ENCODE results near the gene ROBO3.
A peak's percentile ranks its signal among the peaks of the same experiment; 100 is the strongest.

The ROBO3 gene

GRCh38 chr11:124876818-124877630, 11.8 kb downstream of the ROBO3 start:
- no peak for DNase-seq (ENCODE audit: low read depth)

DNA sequence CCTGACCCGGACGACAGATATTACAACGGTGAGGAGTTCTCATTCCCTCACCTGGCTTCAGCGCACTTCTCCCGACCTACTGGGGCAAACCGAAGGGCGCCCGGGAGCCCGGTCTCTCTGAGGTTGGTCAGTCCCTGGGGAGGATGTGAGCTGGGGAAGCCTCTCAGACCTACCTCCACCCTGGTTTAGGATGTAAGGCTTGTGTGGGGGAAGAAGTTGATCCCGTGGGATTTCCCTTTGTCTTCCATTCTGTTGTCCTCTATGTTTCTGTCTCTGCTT, 12.3 kb downstream of the ROBO3 start:
- DNase-seq (ENCODE audit: low read depth) = no peak

GRCh38 chr11:124877910-124878758, 12.9 kb downstream of the ROBO3 start:
- no peak for DNase-seq (ENCODE audit: low read depth)

DNA sequence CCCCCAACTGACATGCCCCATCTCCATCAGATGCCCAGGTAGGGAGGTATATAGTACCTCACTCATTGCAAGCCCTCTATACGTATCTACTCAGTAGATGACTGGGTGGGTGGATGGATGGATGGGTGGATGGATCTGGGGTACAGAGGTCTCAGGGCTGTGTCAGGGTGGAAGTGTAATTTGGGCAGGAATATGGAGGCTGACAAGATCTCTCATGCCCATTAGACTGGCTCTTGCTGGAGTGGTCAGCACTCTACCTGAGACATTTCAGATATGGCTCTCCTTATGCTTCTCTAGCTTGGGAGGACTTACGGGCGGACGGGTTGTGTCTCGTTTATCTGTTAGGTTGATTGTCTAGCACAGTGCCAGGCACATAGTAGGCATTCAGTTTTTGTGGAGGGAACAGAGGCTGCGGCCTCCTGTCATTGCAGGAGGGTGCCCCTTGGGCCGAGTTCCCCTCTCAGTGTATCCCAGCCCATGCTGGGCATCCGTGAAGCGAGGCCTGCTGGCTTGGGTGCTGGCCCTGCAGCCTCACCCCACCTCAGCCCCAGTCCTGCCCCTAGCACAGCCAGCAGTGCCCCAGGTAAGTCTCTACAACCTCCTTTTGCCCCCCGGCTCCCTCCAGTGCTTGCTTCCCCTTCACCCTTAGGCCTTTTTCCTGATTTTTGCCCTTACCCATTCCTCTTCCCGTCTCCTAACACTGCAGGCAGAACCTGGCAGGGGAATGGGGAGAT, 13.7 kb downstream of the ROBO3 start:
- DNase-seq (ENCODE audit: low read depth) = no peak

GRCh38 chr11:124879493-124880289, 14.5 kb downstream of the ROBO3 start:
- DNase-seq (ENCODE audit: low read depth) = no peak

DNA sequence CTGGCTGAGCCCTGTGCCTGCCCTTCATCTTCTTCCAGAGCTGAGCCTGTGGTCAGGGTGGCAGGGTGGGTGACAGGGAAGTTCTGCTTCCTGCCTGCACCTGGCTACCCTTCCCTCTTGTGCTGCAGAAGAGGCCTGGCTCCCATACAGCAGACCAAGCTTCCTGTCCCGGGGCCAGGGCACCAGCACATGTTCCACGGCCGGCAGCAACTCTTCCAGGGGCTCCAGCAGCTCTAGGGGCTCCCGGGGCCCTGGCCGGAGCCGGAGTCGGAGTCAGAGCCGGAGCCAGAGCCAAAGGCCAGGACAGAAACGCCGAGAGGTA, 15.0 kb downstream of the ROBO3 start:
- no peak for DNase-seq (ENCODE audit: low read depth)

DNA sequence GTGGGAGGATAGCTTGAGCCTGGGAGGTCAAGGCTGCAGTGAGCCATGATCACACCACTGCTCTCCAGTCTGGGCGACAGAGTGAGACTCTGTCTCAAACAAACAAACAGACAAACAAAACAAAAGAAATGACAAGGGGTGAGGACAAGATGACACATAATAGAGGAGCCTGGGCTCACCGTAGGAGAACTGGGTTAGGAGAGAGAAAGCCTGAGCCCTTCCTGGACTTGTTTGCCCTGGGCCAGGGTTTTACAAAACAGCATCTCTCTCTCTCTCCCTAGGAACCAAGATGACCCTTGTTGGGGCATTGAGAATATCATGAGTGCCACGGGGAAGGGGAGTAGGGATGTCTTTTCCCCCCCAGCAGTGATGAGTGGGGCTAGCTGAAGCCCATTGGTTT, 15.7 kb downstream of the ROBO3 start:
- no peak for DNase-seq (ENCODE audit: low read depth)

GRCh38 chr11:124882339-124883071, 17.3 kb downstream of the ROBO3 start:
- peak; percentile 23 for DNase-seq (ENCODE audit: low read depth)

DNA sequence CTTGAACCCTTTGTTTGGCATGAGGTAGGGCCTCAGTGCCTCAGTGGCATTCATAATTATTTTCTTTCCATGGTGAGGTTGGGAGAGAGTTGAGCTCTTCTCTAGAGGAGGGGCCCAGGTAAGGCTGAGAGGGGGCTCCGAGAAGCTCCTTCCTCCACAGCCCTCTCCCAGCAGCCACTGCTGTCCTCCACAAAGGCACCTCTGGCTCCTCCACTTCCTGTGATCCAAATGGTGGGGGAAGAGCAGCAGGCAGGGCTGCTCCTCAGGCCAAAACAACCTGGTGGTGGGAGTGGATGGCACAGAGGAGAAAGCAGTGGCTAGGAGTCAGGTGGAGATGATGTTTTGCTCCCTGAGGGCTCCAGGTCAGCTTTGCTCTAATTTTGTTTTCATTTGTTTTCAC, 19.1 kb downstream of the ROBO3 start:
- DNase-seq (ENCODE audit: low read depth) = no peak

GRCh38 chr11:124884869-124885479, 19.7 kb downstream of the ROBO3 start:
- no peak for DNase-seq (ENCODE audit: low read depth)

GRCh38 chr11:124886476-124886875, 21.2 kb downstream of the ROBO3 start:
- DNase-seq (ENCODE audit: low read depth) = no peak

- no peak for DNase-seq (ENCODE audit: low read depth)
Measured at GRCh38 chr11:124886978-124887666, 21.9 kb downstream of the ROBO3 start.

DNA sequence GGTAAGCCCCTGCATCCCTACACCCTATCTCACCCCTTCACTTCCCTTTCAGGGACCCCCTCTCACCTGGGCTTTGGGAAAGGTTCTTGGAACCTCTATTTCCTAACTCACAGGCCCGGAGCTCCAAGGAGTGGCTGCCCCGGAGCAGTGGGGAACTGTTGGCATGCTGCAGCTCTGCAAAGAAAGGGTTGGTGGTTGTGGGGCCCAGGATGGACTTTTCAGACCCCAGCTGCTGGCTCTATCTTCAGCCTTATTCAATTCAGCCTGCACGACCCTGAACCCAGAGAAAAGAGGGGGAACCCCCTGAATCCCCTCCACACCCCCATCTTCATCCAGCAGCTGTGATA, 22.4 kb downstream of the ROBO3 start:
- DNase-seq (ENCODE audit: low read depth) = no peak

- DNase-seq (ENCODE audit: low read depth) = no peak
Measured at GRCh38 chr11:124889191-124890091, 24.2 kb downstream of the ROBO3 start.

- no peak for DNase-seq (ENCODE audit: low read depth)
Measured at GRCh38 chr11:124890151-124890550, 24.9 kb downstream of the ROBO3 start.

DNA sequence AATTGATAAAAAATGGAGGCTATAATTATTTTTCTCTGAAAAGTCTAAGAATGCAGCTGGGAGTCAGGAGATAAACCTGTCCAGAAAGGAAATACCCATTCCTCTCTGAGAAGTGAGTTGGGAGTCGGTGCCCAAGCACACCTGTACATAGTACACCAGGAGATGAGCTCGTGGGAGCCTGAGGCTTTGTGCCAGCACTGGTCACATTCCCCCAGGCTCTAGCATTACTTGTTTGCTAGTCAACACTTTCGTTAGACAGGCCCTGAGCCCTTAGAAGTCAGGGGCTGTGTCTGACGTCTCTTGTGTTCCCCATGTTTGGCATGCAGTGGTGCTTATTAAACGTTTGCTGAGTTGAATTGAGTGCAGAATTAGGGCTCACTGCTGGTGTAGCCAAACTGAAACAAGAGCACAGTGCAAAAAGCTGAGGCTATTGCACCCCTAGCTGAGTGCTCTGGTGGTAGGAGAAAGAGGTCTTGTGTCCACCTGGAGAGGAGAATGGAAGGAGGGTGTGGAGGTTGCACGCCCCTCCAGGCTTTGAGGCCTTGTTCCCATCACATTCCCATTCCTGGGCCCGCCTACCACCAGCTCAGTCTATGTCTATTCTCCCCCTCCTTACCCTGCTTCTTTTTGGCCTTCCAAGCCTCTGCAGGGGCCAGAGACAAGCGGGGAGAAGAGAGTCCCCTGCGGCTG, 25.6 kb downstream of the ROBO3 start:
- DNase-seq (ENCODE audit: low read depth) = no peak

- no peak for DNase-seq (ENCODE audit: low read depth)
Measured at GRCh38 chr11:124891373-124891861, 26.2 kb downstream of the ROBO3 start.

- no peak for DNase-seq (ENCODE audit: low read depth)
Measured at GRCh38 chr11:124892146-124892545, 26.9 kb downstream of the ROBO3 start.

Data from iris pigment epithelial cell (primary cell).